Diencephalon (tissue), 1 donor: ENCODE results near the gene ZNF3. TPM values are rescaled to one million over a fixed set of nuclear protein-coding genes. Genes with fewer than 3 reads are reported as not detected.
A peak's percentile ranks its signal among the peaks of the same experiment; 100 is the strongest.

Experiments used
- small RNA-seq: library from RNA; depleted of rRNA; stranded (forward); fragments of <200 nt; gene quantifications from one replicate; pipeline ENCODE3, GENCODE V24; 2014
- total RNA-seq: library from RNA; depleted of rRNA; stranded (reverse); fragments of >200 nt; gene quantifications from one replicate; pipeline ENCODE4 v1.2.3, GENCODE V29; 2014

ZNF3 gene
- total RNA-seq, result 39.4 TPM

GRCh38 chr7:100081535-100082102 is at the start of gene ZNF3:
Gene ZNF3, minus strand, starts transcription at chr7:100081723. Its CDS starts 4,366 bp downstream, at chr7:100077357.

GRCh38 chr7:100126931-100127865 is 45.7 kb upstream of the ZNF3 start, which contains the start of gene MBLAC1:
Gene MBLAC1, plus strand, starts transcription at chr7:100126967. Its CDS starts 429 bp downstream, at chr7:100127396.

GRCh38 chr7:100119072-100119969 is 37.8 kb upstream of the ZNF3 start, which contains the start of the genes CNPY4 and TAF6:
Gene CNPY4, plus strand, starts transcription at chr7:100119634. Its CDS starts 111 bp downstream, at chr7:100119745.
Gene TAF6, minus strand, starts transcription at chr7:100119358. Its CDS starts 5,149 bp downstream, at chr7:100114209.

GRCh38 chr7:100101016-100101862 is 19.7 kb upstream of the ZNF3 start, which contains the start of the genes AP4M1 and MCM7:
Gene AP4M1, plus strand, starts transcription at chr7:100101643. Its CDS starts 72 bp downstream, at chr7:100101715.
Gene MCM7, minus strand, starts transcription at chr7:100101397. Its CDS starts 103 bp downstream, at chr7:100101294.

GRCh38 chr7:100088621-100089457 is 7.3 kb upstream of the ZNF3 start, which contains the start of gene COPS6:
Gene COPS6, plus strand, starts transcription at chr7:100088969. Its CDS starts 22 bp downstream, at chr7:100088991.

GRCh38 chr7:100049441-100050291 is 31.9 kb downstream of the ZNF3 start, which contains the start of gene ZSCAN21:
Gene ZSCAN21, plus strand, starts transcription at chr7:100049774. Its CDS starts 7,233 bp downstream, at chr7:100057007.

Small RNA genes within 50 kb of the gene (small RNA-seq; reads per million reads assigned to genes)
- gene MIR106B (92.3 reads per million, percentile 97 among the genes with 10 or more reads in this experiment), gene MIR25 (1,186 reads per million, percentile 99 among the genes with 10 or more reads in this experiment), gene MIR93 (578 reads per million, percentile 98 among the genes with 10 or more reads in this experiment)

Other genes starting within 250 kb of the ZNF3 start
- gene OR2AE1, start 204.7 kb downstream of the ZNF3 start, total RNA-seq, result not detected
- 12.5 TPM for gene TRIM4, start 162.2 kb downstream of the ZNF3 start, total RNA-seq
- gene GJC3, start 152.1 kb downstream of the ZNF3 start, total RNA-seq, result not detected
- gene AZGP1, start 105.7 kb downstream of the ZNF3 start, total RNA-seq, result not detected
- gene ZKSCAN1, start 66.1 kb downstream of the ZNF3 start, total RNA-seq, result 78.9 TPM
- 13.4 TPM for gene ZSCAN21, start 31.9 kb downstream of the ZNF3 start, total RNA-seq
- gene COPS6, start 7.2 kb upstream of the ZNF3 start, total RNA-seq, result 48.9 TPM
- 38.5 TPM for gene MCM7, start 19.7 kb upstream of the ZNF3 start, total RNA-seq
- 20.5 TPM for gene AP4M1, start 19.9 kb upstream of the ZNF3 start, total RNA-seq
- gene TAF6, start 37.6 kb upstream of the ZNF3 start, total RNA-seq, result 31.4 TPM
- gene CNPY4, start 37.9 kb upstream of the ZNF3 start, total RNA-seq, result 22.8 TPM
- gene MBLAC1, start 45.2 kb upstream of the ZNF3 start, total RNA-seq, result 5.3 TPM
- 48.9 TPM for gene LAMTOR4, start 67.2 kb upstream of the ZNF3 start, total RNA-seq
- 16.8 TPM for gene TRAPPC14, start 77.0 kb upstream of the ZNF3 start, total RNA-seq
- 3.9 TPM for gene GAL3ST4, start 86.9 kb upstream of the ZNF3 start, total RNA-seq
- gene GPC2, start 95.7 kb upstream of the ZNF3 start, total RNA-seq, result 49.6 TPM
- gene STAG3, start 96.2 kb upstream of the ZNF3 start, total RNA-seq, result 0.69 TPM
- gene PVRIG, start 138.2 kb upstream of the ZNF3 start, total RNA-seq, result not detected
- not detected for gene SPDYE3, start 226.0 kb upstream of the ZNF3 start, total RNA-seq